ENCODE results near the gene REEP1. TPM values are rescaled to one million over a fixed set of nuclear protein-coding genes. Genes with fewer than 3 reads are reported as not detected.
"Not testable (repeated sequence)": the region's sequence is repeated elsewhere in the genome, so short reads cannot be mapped to it uniquely, and the experiment has no call there.

Gene REEP1
- total RNA-seq, 1 donor = 0.63 TPM

DNA sequence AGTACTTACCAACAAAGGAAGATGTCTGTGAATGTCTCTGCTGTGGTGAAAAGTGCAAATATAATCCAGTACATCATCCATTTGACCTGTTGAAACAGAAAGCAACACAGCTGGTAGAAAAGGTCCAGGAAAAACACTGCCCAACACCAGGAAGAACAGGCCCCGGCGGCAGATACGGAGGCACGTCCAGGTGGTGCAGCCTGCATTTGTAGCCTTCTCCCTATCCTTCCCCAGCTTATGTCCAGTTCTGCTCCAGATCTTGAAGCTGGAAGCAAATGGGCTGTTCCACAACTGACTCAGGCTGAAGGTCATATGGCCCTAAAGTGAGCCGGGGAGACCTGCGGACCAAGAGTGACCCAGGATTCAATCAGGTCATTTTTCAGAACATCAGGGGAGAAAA, 73.5 kb downstream of the REEP1 start:
- no peaks in the 10 kb centered on the region for H3K4me1 ChIP-seq (ENCODE audit: insufficient read depth, low read length)
- no peaks in the 10 kb centered on the region for H3K27me3 ChIP-seq (ENCODE audit: insufficient read depth, low read length)
- no peaks in the 10 kb centered on the region for H3K9me3 ChIP-seq (ENCODE audit: low read depth, low read length)
- no peak overlapping the region for H3K4me3 ChIP-seq (ENCODE audit: low read length)

DNA sequence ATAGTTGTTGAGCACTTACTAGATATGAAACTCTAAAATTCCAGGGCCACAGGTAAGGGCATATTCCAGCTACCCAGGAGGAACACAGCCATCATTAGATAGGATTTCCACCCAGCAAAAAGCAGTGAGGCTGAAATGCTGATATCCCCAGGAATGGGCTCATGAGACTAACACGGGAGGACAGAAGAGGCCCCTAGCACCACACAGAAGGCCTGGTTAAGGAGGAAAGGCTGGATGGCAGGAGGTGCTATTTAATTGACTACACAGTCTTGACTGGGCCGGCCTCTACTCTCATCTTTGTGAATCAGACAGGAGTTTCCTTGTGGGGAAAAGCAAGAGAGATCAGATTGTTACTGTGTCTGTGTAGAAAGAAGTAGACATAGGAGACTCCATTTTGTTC, 76.4 kb downstream of the REEP1 start:
- no peaks in the 10 kb centered on the region for H3K27me3 ChIP-seq (ENCODE audit: insufficient read depth, low read length)
- no peaks in the 10 kb centered on the region for H3K9me3 ChIP-seq (ENCODE audit: low read depth, low read length)
- H3K4me1 ChIP-seq (ENCODE audit: insufficient read depth, low read length) = no peaks in the 10 kb centered on the region
- H3K4me3 ChIP-seq (ENCODE audit: low read length) = no peak overlapping the region

DNA sequence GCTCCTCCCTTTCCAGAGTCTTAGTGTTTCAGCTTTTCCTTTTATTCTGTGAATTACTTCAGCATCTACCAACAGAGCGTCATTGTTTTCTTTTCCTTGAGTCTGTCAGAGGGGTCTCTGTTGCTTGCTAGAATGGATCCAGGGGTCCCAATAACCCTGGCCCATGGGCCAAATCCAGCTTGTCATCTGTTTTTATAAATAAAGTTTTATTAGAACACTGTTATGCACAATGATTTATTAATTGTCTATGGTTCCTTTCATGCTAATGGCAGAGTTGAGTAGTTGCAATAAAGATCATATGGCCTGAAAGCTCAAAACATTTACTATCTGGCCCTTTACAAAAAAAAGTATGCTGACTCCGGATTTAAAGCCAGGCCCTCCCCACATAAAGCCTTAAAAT, 79.3 kb downstream of the REEP1 start:
- H3K27me3 ChIP-seq (ENCODE audit: insufficient read depth, low read length) = no peaks in the 10 kb centered on the region
- H3K4me3 ChIP-seq (ENCODE audit: low read length) = no peak overlapping the region
- H3K9me3 ChIP-seq (ENCODE audit: low read depth, low read length) = no peaks in the 10 kb centered on the region
- no peaks in the 10 kb centered on the region for H3K4me1 ChIP-seq (ENCODE audit: insufficient read depth, low read length)

GRCh38 chr2:86256982-86257381, 80.4 kb downstream of the REEP1 start:
- H3K9me3 ChIP-seq (ENCODE audit: low read depth, low read length) = no peaks in the 10 kb centered on the region
- H3K4me3 ChIP-seq (ENCODE audit: low read length) = no peak overlapping the region
- no peaks in the 10 kb centered on the region for H3K27me3 ChIP-seq (ENCODE audit: insufficient read depth, low read length)
- H3K4me1 ChIP-seq (ENCODE audit: insufficient read depth, low read length) = no peaks in the 10 kb centered on the region

DNA sequence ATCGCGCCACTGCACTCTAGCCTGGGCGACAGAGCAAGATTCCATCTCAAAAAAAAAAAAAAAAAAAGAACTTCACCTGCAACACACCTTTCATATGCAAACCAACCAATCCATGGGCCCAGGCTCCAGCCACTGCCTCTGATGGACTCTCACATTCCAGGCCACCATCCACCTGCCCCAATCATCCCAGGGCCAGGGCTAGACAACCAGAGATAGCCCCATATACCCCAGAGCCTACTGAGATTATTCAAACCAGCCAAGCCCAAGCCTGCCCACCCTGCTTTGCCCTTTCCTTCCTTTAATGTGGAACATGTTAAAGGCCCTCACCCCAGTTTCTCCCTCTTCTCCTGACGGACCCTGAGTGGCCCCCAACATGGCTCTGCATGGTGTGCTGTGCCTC, 81.1 kb downstream of the REEP1 start:
- Histone ChIP-seq H3K4me3 (ENCODE audit: low read length) (no peak overlapping the region), H3K9me3 (ENCODE audit: low read depth, low read length) (no peaks in the 10 kb centered on the region), H3K4me1 (ENCODE audit: insufficient read depth, low read length) (no peaks in the 10 kb centered on the region), H3K27me3 (ENCODE audit: insufficient read depth, low read length) (no peaks in the 10 kb centered on the region)

- no peaks in the 10 kb centered on the region for H3K9me3 ChIP-seq (ENCODE audit: low read depth, low read length)
- H3K4me3 ChIP-seq (ENCODE audit: low read length) = no peak overlapping the region
- no peaks in the 10 kb centered on the region for H3K27me3 ChIP-seq (ENCODE audit: insufficient read depth, low read length)
- H3K4me1 ChIP-seq (ENCODE audit: insufficient read depth, low read length) = no peaks in the 10 kb centered on the region
These were observed 82.6 kb downstream of the REEP1 start for GRCh38 chr2:86254576-86255538.

DNA sequence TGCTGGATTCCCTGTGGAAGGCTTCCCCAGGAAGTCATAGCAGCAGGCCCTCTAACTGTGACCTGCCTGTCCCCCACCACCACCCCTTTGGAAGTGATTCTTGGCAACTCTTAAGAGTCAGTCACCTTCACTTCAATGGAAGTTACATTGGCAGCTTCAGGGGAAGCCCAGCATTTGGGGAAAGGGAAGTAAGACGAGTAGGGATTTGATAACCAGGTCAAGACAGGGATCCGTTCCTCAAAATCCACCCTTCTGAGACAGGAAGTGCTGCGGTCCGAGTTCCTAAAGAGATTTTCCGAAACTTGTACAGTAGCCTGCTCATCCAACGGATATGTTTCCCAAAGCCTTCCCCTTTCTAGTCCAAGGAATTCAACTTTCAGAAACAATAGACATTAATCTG, 84.0 kb downstream of the REEP1 start:
- Histone ChIP-seq H3K9me3 (ENCODE audit: low read depth, low read length) (no peaks in the 10 kb centered on the region), H3K4me1 (ENCODE audit: insufficient read depth, low read length) (no peaks in the 10 kb centered on the region), H3K27me3 (ENCODE audit: insufficient read depth, low read length) (no peaks in the 10 kb centered on the region), H3K4me3 (ENCODE audit: low read length) (no peak overlapping the region)

DNA sequence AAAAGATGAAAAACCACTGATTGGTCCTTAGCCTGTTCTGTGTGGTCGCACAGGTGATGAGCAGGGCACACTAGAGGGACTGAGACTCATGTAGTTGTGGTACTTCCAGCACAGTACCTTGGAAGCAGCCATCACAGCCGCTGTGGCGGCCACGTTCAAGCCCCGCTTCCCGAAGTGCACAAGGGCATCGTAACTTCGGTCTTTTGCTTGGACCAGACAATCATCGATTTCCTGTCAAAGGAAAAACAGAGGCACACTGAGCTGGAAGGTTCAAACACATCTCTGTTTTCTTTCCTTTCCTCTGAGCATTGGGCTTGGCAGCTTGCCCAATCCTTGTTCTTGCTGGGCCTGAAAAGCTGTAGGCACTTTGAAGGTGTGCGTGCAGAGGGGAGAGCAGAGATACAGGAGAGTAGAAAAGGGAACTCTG, 85.6 kb downstream of the REEP1 start:
- Histone ChIP-seq H3K4me3 (ENCODE audit: low read length) (no peak overlapping the region), H3K9me3 (ENCODE audit: low read depth, low read length) (no peaks in the 10 kb centered on the region), H3K4me1 (ENCODE audit: insufficient read depth, low read length) (no peaks in the 10 kb centered on the region), H3K27me3 (ENCODE audit: insufficient read depth, low read length) (no peaks in the 10 kb centered on the region)

DNA sequence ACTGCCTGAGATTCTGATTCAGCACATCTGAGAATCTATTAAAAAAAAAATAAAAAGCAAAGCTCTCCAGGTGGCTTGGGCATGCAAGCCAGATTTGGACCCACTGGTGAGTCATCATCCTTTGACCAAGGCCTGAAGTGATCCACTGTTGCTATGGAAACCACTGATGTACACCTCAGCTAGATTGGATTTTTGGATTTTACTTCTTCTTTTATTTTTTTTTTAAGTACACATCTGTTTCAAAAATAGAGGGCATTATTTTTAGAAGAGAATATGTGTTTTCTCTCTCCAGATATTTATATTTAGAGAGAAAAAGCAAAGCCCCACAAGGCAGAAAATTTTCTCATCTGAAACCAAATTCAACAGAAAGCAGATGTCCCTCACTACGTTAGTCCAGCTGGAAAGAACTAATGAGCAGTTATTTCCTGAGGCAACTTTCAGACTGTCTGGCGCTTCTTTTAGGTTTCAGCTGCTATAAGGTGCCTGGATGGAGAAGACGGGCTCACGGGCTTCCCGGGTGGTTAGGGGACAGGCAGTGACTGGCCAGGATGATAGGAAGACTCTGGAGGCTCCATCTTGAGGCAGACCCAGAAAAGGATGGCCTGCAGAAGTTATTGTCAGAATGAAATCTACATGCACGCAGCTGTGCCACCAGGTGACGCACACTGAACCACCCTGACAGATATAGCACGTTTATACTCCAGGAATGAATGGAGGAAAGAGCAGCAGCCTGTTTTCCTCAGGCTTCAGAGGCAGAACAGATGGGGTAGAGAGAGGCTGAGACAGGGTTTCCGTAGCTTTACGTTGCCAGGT, 87.6 kb downstream of the REEP1 start:
- no peak overlapping the region for H3K4me3 ChIP-seq (ENCODE audit: low read length)
- no peaks in the 10 kb centered on the region for H3K4me1 ChIP-seq (ENCODE audit: insufficient read depth, low read length)
- no peaks in the 10 kb centered on the region for H3K9me3 ChIP-seq (ENCODE audit: low read depth, low read length)
- H3K27me3 ChIP-seq (ENCODE audit: insufficient read depth, low read length) = no peaks in the 10 kb centered on the region

- no peaks in the 10 kb centered on the region for H3K27me3 ChIP-seq (ENCODE audit: insufficient read depth, low read length)
- H3K9me3 ChIP-seq (ENCODE audit: low read depth, low read length) = no peaks in the 10 kb centered on the region
- H3K4me1 ChIP-seq (ENCODE audit: insufficient read depth, low read length) = peaks cover 6% of the 10 kb centered on the region
- no peak overlapping the region for H3K4me3 ChIP-seq (ENCODE audit: low read length)
These were observed 88.2 kb downstream of the REEP1 start for GRCh38 chr2:86249176-86249575.

DNA sequence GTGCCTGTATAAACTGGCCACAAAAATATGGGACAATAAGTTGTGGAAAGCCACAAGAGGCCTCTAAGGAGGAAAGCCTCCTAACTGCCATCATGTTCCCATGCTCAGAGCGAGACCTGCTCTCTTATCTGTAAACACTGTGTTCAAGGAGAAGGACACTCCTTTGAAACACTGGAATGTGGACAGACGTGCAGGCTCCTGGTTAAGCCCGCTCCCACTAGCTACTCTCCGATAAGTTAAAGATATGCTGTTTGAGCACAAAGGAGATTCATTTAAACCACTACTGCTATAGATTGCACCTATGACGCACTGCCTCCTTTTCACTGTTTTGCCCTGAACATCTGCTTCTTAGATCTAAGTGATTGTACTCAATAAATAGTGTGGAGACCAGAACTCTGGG, 92.2 kb downstream of the REEP1 start:
- peaks cover 26% of the 10 kb centered on the region for H3K4me1 ChIP-seq (ENCODE audit: insufficient read depth, low read length)
- not testable (repeated sequence) for H3K27me3 ChIP-seq (ENCODE audit: insufficient read depth, low read length); H3K4me3 ChIP-seq (ENCODE audit: low read length); H3K9me3 ChIP-seq (ENCODE audit: low read depth, low read length)

GRCh38 chr2:86244781-86245180, 92.6 kb downstream of the REEP1 start:
- not testable (repeated sequence) for H3K4me3 ChIP-seq (ENCODE audit: low read length)

DNA sequence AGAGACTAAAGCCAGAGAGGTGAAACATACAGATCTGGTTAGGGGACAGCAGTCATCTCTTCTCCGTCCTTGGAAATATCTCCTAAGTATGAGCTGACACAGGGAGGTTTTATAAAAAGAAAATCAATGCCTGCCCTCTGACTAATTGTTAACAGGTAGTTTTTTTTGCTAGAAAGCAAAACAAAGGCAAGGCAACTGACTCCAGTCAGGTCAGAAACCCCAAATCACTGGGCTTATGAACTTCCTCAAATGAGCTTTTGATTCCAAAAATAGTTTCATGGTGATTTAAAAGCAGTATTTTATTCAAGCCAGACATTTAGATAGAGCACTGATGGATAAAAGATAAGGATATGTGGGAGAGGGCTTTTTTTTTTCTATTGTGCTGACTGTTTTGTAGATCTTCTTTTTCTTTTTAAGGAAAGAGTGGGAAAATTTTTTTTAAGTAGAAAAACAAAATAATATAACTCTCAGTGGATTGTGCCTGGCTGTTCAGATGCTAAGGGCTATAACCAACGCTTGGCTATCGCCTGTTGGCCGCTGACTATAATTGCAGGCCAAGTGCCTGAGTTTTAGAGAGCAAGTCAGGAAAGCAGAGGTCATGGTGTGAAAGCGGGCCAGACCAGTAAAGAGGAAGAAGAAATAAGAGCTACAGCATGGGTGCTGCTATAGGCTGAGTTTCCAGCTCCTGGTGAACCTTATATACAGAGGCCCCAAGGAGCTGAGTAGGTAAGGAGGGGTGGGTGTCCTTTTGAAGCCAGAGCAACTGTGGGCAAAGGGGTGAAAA, 93.3 kb downstream of the REEP1 start:
- Histone ChIP-seq H3K4me3 (ENCODE audit: low read length) (no peak overlapping the region), H3K9me3 (ENCODE audit: low read depth, low read length) (no peaks in the 10 kb centered on the region), H3K27me3 (ENCODE audit: insufficient read depth, low read length) (no peaks in the 10 kb centered on the region), H3K4me1 (ENCODE audit: insufficient read depth, low read length) (peaks cover 30% of the 10 kb centered on the region)

More at GRCh38 chr2:86244781-86245180, 92.6 kb downstream of the REEP1 start:
- H3K4me1 ChIP-seq (ENCODE audit: insufficient read depth, low read length) = peaks cover 26% of the 10 kb centered on the region
- H3K27me3 ChIP-seq (ENCODE audit: insufficient read depth, low read length); H3K9me3 ChIP-seq (ENCODE audit: low read depth, low read length): not testable (repeated sequence)

DNA sequence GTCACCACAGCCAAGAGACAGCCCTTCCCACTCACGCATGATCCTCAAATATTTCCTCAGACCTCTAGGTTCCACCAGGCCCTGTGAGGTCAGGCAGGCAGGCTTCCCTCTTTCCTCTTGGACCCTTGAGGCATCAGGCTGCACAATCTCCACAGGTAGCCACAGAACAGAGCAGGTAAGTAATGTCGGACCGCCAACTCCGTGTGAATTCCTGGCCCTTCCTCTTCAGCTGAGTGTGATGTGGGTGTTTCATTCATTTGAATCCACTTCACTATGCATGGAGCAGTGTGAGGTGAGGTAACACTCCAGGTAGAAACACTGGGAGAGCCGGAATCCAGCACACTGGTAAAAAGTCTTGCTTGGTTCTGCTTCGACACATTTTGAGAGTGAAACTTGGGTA, 94.2 kb downstream of the REEP1 start:
- Histone ChIP-seq H3K27me3 (ENCODE audit: insufficient read depth, low read length) (no peaks in the 10 kb centered on the region), H3K4me1 (ENCODE audit: insufficient read depth, low read length) (peaks cover 39% of the 10 kb centered on the region), H3K9me3 (ENCODE audit: low read depth, low read length) (no peaks in the 10 kb centered on the region), H3K4me3 (ENCODE audit: low read length) (no peak overlapping the region)

DNA sequence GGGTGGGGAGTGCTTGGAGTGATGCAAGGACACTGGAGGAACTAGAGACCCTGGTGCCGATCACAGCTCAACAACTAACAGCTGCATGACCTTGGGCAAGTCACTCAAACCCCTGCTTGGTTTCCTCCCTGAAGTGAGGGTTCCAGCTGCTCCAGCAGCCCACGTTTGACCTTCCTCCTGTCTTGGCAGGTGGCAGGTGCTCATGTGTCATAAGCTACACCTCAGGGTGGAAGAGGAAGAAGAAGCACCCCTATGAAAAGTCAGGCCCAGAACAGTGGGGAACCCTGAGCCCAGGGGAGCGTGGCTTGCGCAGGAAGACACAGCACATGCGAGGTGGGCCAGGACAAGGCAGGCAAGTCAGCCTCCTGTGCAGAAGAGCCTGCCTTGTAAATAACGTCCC, 95.8 kb downstream of the REEP1 start:
- Histone ChIP-seq H3K9me3 (ENCODE audit: low read depth, low read length) (no peaks in the 10 kb centered on the region), H3K4me1 (ENCODE audit: insufficient read depth, low read length) (peaks cover 40% of the 10 kb centered on the region), H3K4me3 (ENCODE audit: low read length) (no peak overlapping the region), H3K27me3 (ENCODE audit: insufficient read depth, low read length) (no peaks in the 10 kb centered on the region)

Measured in mononuclear cell (primary cell).